NB4 (cell line): ENCODE data around the gene STAB1.

Source experiments
- CTCF ChIP-seq: IDR thresholded peaks from one replicate; pipeline ENCODE4 v1.5.1; 2012; ENCODE audit warnings: low read depth, low read length
- MAX ChIP-seq: IDR thresholded peaks from 2 replicates; pipeline ENCODE4 v1.6.1; 2011; ENCODE audit warnings: low read depth, low read length
- MYC ChIP-seq: IDR thresholded peaks from 2 replicates; pipeline ENCODE4 v1.6.1; 2011; ENCODE audit warnings: low read depth, low read length
- POLR2A ChIP-seq: IDR thresholded peaks from 2 replicates; pipeline ENCODE4 v1.6.1; 2011; ENCODE audit warnings: mild to moderate bottlenecking; ENCODE audit not compliant: insufficient read length; ENCODE audit errors: extremely low read depth

- TF ChIP-seq POLR2A (no peak), CTCF (no peak), MYC (no peak), MAX (no peak)
Measured at GRCh38 chr3:52536112-52536368, 40.9 kb downstream of the STAB1 start.
